BJ (cell line): ENCODE measurements around the gene ELMO2. TPM values are rescaled to one million over a fixed set of nuclear protein-coding genes. Genes with fewer than 3 reads are reported as not detected.
"Not testable (repeated sequence)": the region's sequence is repeated elsewhere in the genome, so short reads cannot be mapped to it uniquely, and the experiment has no call there.

Experiments used
- CTCF ChIA-PET: fragments of 350-600 bp; formaldehyde crosslinking; extraction: SDS; loops from one replicate; lab custom pipeline; 2021; ENCODE audit warnings: antibody characterized with exemption, inconsistent platforms; lab: Yijun Ruan, JAX
- POLR2A ChIA-PET: fragments of 300-600 bp; sonication (Branson Sonifier 250); formaldehyde crosslinking; extraction: SDS; loops from one replicate; lab custom pipeline; 2021; ENCODE audit warnings: antibody characterized with exemption; lab: Charles Lee
- DNase-seq: peaks from one replicate; pipeline ENCODE4 v3.0.0-alpha.2; 2011; ENCODE audit warnings: low read depth
- H3K27me3 ChIP-seq: 2 replicates; pipeline ENCODE4 v1.6.0; 2011; ENCODE audit warnings: low read length; ENCODE audit not compliant: control insufficient read depth, insufficient read depth
- H3K36me3 ChIP-seq: 2 replicates; pipeline ENCODE4 v1.5.1; 2011; ENCODE audit warnings: low read length; ENCODE audit not compliant: control insufficient read depth, insufficient read depth
- H3K4me3 ChIP-seq: 2 replicates; pipeline ENCODE4 v1.5.1; 2011; ENCODE audit warnings: low read depth, mild to moderate bottlenecking, control low read depth, low read length
- polyA plus RNA-seq: library from polyadenylated mRNA; depleted of rRNA; stranded (reverse); fragments of >200 nt; gene quantifications from 2 replicates; pipeline ENCODE4 v1.2.3, GENCODE V29; 2011
- TF ChIP-seq, protein P1 (sequence below): IDR thresholded peaks from 2 replicates; pipeline ENCODE4 v1.5.1; 2011; ENCODE audit warnings: low read depth, mild to moderate bottlenecking, control low read depth, inconsistent platforms, low read length, moderate library complexity; ENCODE audit not compliant: insufficient read depth

The ELMO2 gene
- polyA plus RNA-seq, 1 experiment: 62.2 TPM

DNA sequence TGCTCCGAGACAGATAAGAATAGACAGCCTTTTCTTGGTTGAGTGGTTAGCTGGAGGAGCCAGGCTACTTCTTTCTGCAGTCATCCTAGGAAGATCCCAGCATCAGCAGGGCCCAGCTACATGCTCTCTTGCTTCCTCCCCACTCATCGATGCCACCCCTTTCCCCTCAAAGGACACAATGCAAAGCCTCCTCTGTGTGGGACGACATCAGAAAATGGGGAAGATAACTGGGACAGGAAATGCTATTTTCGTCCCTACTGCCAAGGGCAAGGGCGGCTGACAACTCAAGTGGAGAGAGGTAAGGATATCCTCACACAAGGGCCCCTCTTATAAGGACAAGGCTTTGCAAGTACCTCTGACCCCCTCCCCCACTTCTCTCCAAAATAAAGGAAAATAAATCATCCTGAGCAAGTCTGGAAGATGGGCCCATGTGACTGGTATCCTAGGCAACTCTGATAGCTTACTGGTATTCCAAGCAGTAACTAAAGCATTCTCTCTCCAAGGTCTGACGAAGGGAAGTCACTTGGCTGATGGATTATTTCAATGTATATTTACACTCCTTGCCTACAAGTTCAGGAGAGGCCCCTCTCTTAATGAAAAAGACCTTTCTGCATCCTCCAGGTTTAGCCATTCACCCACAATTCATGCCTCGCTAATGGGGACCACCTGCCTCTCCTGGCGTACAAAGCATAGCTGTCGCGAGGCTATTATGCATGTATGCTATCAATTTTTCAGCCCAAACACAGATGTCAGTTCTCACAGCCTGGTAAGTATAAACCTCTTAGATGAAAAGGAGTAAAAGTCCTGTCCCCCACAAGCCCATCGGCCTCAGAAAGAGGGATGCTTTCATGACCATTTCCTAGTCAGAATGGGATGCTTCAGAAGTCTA, 11.3 kb downstream of the ELMO2 start:
- DNase-seq: no peak
- peaks cover 12% of the 10 kb centered on the region for H3K36me3 ChIP-seq
- TF ChIP-seq, protein P1, sequence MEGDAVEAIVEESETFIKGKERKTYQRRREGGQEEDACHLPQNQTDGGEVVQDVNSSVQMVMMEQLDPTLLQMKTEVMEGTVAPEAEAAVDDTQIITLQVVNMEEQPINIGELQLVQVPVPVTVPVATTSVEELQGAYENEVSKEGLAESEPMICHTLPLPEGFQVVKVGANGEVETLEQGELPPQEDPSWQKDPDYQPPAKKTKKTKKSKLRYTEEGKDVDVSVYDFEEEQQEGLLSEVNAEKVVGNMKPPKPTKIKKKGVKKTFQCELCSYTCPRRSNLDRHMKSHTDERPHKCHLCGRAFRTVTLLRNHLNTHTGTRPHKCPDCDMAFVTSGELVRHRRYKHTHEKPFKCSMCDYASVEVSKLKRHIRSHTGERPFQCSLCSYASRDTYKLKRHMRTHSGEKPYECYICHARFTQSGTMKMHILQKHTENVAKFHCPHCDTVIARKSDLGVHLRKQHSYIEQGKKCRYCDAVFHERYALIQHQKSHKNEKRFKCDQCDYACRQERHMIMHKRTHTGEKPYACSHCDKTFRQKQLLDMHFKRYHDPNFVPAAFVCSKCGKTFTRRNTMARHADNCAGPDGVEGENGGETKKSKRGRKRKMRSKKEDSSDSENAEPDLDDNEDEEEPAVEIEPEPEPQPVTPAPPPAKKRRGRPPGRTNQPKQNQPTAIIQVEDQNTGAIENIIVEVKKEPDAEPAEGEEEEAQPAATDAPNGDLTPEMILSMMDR: no peak
- ChIA-PET CTCF (no interaction called here), POLR2A (no interaction called here)
- H3K4me3 ChIP-seq: no peak overlapping the region
- H3K27me3 ChIP-seq: no peaks in the 10 kb centered on the region

DNA sequence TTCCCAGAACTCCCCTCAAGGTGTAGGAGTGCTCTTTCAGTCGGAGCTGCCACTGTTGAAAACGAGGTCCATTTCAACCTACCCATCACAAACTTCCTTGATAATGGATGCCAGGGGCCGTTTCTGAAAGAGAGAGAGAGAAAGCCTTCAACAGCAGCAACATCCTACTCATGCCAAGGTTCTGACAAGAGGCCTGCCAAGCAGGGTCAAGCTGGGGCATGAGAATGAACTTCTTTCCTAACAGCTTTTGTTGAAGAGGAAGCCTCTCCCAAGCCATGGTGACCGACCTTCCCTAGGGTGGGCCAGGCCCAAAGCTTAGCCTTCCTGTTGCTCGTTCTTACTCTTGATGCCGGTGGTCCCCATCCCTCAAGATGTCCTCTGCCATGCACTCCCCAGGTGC, 12.4 kb downstream of the ELMO2 start:
- CTCF ChIA-PET: interaction anchor here (2.0 kb wide), 1 partner anchor 45 kb away, joined by 7 read pairs; no protein-coding TSS in a partner anchor
- Histone ChIP-seq H3K27me3 (no peaks in the 10 kb centered on the region), H3K4me3 (no peak overlapping the region), H3K36me3 (peaks cover 12% of the 10 kb centered on the region)
- no peak for DNase-seq
- POLR2A ChIA-PET: no interaction called here
- TF ChIP-seq, protein P1: no peak

DNA sequence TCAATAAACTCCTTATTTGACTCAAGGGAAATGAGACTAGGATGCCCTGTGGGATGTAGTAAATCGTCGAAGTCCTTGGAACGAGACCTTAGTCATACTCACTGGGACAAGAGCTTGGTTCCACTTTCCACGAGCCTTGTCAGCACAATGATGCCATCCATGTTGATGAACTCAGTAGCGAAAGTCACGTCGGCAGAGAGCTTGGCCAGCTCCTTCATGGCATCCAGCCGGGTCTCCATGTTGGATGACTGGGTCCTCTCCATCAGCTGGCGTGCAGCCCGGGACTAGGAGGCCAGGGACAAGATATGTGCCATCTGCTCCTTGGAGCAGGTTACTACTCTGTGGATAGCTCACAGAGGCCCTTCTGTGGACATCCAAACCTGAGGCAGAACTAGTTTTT, 17.5 kb downstream of the ELMO2 start:
- H3K4me3 ChIP-seq: no peak overlapping the region
- peaks cover 18% of the 10 kb centered on the region for H3K36me3 ChIP-seq
- ChIA-PET CTCF (interaction anchor here (1.8 kb wide), 1 partner anchor 14 kb away, joined by 5 read pairs; no protein-coding TSS in a partner anchor), POLR2A (no interaction called here)
- TF ChIP-seq, protein P1: no peak
- no peak for DNase-seq
- no peaks in the 10 kb centered on the region for H3K27me3 ChIP-seq

DNA sequence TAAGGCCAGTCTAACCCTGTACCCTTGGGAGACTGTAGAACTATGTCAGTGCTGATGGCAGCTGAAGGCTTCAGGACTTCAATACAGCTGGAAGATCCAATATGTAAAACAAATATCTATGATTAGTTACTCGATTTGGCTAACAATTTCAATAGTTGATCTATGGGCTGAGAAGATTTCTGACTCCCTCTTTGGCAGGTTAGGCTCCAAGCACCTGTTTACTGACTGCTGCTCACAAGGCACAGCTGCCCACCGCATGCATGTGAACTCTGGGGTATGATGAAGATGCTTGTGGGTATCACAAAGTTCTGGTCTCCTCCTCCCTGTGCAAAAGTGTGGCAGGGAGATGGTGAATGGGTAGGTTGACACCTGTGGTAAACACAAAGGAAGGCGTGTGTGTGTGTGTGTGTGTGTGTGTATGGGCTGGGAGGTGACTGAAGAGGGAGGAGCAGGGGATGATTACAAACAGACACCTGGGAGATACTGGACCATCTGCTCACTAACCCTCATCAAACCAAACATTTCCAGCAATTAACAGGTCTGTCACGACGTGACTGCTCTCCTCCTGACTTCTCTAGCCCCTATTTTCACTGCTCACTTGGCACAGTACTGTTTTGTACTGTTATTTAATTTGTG, 18.1 kb downstream of the ELMO2 start:
- DNase-seq: no peak
- Histone ChIP-seq H3K4me3 (no peak overlapping the region), H3K27me3 (no peaks in the 10 kb centered on the region), H3K36me3 (peaks cover 15% of the 10 kb centered on the region)
- POLR2A ChIA-PET: no interaction called here
- CTCF ChIA-PET: no interaction called here
- TF ChIP-seq, protein P1: no peak

DNA sequence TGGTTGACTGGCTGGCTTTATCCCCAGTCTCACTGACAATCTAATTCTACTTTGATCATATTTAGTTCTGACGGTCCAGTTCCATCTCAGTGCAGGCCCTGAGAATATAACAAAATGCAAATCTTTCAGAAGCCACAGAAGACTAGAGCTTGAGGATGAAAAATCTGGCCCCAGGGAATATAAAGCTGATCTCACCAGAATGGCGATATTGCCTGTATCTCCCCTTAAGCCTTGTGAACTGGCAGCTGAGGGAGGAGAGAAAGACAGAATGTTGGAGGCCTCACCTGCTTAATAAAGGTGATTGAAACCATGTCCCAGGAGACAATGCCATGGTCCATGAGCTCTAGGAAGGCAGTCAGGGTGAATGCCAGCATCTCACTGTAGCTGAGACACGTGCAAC, 19.4 kb downstream of the ELMO2 start:
- not testable (repeated sequence) for DNase-seq

More for the DNA sequence above, 19.4 kb downstream of the ELMO2 start:
- H3K4me3 ChIP-seq, CTCF ChIA-PET, POLR2A ChIA-PET, H3K27me3 ChIP-seq: not testable (repeated sequence)
- peaks cover 15% of the 10 kb centered on the region for H3K36me3 ChIP-seq
